NB4 (cell line): ENCODE results near the gene MEGF11.

ENCODE experiments used
- POLR2A ChIP-seq: IDR thresholded peaks from 2 replicates; pipeline ENCODE4 v1.6.1; 2011; ENCODE audit warnings: mild to moderate bottlenecking; ENCODE audit not compliant: insufficient read length; ENCODE audit errors: extremely low read depth
- TF ChIP-seq, protein P1 (sequence below): IDR thresholded peaks from one replicate; pipeline ENCODE4 v1.5.1; 2012; ENCODE audit warnings: low read depth, low read length
- TF ChIP-seq, protein P2 (sequence below): IDR thresholded peaks from 2 replicates; pipeline ENCODE4 v1.6.1; 2011; ENCODE audit warnings: low read depth, low read length

DNA sequence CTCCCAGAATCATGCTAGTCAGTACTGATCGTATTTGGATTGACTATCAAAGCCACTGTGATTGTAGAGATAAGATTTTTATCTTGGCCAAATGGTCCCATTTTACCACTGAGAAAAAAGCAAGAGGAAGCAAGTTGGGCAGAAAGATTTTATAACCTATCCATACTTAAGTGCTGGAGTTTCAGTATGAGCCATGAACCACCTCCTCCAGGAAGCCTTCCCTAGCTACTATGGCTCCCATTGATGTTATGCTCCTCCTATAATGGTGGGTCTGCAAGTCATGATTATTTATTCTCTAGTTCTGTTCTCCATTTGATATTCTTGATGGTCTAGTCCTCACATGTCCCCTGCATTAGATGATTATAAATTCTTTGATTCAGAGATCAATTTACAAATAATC, 6.6 kb downstream of the MEGF11 start:
- TF ChIP-seq, protein P1, sequence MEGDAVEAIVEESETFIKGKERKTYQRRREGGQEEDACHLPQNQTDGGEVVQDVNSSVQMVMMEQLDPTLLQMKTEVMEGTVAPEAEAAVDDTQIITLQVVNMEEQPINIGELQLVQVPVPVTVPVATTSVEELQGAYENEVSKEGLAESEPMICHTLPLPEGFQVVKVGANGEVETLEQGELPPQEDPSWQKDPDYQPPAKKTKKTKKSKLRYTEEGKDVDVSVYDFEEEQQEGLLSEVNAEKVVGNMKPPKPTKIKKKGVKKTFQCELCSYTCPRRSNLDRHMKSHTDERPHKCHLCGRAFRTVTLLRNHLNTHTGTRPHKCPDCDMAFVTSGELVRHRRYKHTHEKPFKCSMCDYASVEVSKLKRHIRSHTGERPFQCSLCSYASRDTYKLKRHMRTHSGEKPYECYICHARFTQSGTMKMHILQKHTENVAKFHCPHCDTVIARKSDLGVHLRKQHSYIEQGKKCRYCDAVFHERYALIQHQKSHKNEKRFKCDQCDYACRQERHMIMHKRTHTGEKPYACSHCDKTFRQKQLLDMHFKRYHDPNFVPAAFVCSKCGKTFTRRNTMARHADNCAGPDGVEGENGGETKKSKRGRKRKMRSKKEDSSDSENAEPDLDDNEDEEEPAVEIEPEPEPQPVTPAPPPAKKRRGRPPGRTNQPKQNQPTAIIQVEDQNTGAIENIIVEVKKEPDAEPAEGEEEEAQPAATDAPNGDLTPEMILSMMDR, result no peak
- TF ChIP-seq POLR2A, result no peak
- TF ChIP-seq, protein P2, sequence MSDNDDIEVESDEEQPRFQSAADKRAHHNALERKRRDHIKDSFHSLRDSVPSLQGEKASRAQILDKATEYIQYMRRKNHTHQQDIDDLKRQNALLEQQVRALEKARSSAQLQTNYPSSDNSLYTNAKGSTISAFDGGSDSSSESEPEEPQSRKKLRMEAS, result no peak
